ENCODE data around the gene KIFC1. TPM values are rescaled to one million over a fixed set of nuclear protein-coding genes. Genes with fewer than 3 reads are reported as not detected.

The KIFC1 gene
- total RNA-seq, 2 donors from 2014 or later = 56.6 to 94.3 TPM

GRCh38 chr6:33372526-33373123, 19.0 kb upstream of the KIFC1 start:
- H3K27me3 Mint-ChIP-seq (ENCODE audit: insufficient read depth) = no peaks in the 10 kb centered on the region
- 64 to 75% methylated on average over 5 of the region's 5 CpGs for WGBS, 2 experiments (ENCODE audit: insufficient coverage in 1 of 2, insufficient read length in 1 of 2)
- Histone ChIP-seq H3K27me3 (ENCODE audit: control insufficient read depth, insufficient read depth, low read length, poor library complexity, severe bottlenecking) (no peaks in the 10 kb centered on the region), H3K9ac (ENCODE audit: extremely low read depth, low read length, poor library complexity, severe bottlenecking) (no peak overlapping the region), H3K4me3 (ENCODE audit: low read length) (no peak overlapping the region), H3K9me3 (ENCODE audit: control insufficient read depth, low read length) (no peaks in the 10 kb centered on the region), H3K27ac (ENCODE audit: low read depth, low read length) (no peak overlapping the region), H3K4me1 (ENCODE audit: control insufficient read depth, insufficient read depth, low read length) (peaks cover 11% of the 10 kb centered on the region), H3K36me3 (ENCODE audit: control insufficient read depth, insufficient read depth, low read length) (no peaks in the 10 kb centered on the region)
- no peak overlapping the region for H3K4me3 Mint-ChIP-seq
- H3K36me3 Mint-ChIP-seq (ENCODE audit: low read depth) = no peaks in the 10 kb centered on the region
- no peak for TF ChIP-seq CTCF (conservative IDR thresholded peaks at IDR 0.05)
- DNase-seq = peak; percentile 58
- no peaks in the 10 kb centered on the region for H3K9me3 Mint-ChIP-seq
- H3K4me1 Mint-ChIP-seq = peaks cover 27% of the 10 kb centered on the region
- H3K27ac Mint-ChIP-seq = peak overlapping the region; percentile 92

- Histone ChIP-seq H3K27me3 (ENCODE audit: control insufficient read depth, insufficient read depth, low read length, poor library complexity, severe bottlenecking) (no peaks in the 10 kb centered on the region), H3K36me3 (ENCODE audit: control insufficient read depth, insufficient read depth, low read length) (no peaks in the 10 kb centered on the region), H3K4me1 (ENCODE audit: control insufficient read depth, insufficient read depth, low read length) (peaks cover 11% of the 10 kb centered on the region), H3K9ac (ENCODE audit: extremely low read depth, low read length, poor library complexity, severe bottlenecking) (no peak overlapping the region), H3K27ac (ENCODE audit: low read depth, low read length) (no peak overlapping the region), H3K9me3 (ENCODE audit: control insufficient read depth, low read length) (no peaks in the 10 kb centered on the region), H3K4me3 (ENCODE audit: low read length) (no peak overlapping the region)
- Mint-ChIP-seq H3K27me3 (ENCODE audit: insufficient read depth) (no peaks in the 10 kb centered on the region), H3K4me3 (no peak overlapping the region), H3K36me3 (ENCODE audit: low read depth) (no peaks in the 10 kb centered on the region), H3K4me1 (peaks cover 27% of the 10 kb centered on the region), H3K27ac (no peak overlapping the region), H3K9me3 (no peaks in the 10 kb centered on the region)
- no peak for TF ChIP-seq CTCF (conservative IDR thresholded peaks at IDR 0.05)
- no peak for DNase-seq
- 93 to 94% methylated on average over 5 to 8 of the region's 8 CpGs for WGBS, 2 experiments (ENCODE audit: insufficient coverage in 1 of 2, insufficient read length in 1 of 2)
Measured at GRCh38 chr6:33373960-33374910, 17.4 kb upstream of the KIFC1 start.

DNA sequence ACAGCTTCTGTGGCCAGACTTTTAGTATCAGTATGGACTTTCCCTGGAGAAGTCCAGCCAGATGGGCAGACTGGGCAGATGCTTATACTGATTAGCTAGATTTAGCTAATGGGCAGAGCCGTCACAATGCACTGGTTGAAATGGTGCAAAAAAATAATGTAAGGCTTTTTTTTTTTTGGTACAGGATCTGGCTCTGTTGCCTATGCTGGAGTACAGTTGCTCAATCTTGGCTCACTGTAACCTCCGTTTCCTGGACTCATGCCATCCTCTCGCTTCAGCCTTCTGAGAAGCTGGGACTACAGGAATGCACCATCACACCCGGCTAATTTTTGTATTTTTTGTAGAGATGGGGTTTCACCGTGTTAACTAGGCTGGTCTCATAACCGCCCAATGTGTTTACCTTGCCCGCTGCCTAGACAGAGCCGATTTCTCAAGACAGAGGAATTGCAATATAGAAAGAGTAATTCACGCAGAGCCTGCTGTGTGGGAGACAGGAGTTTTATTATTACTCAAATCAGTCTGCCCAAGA, 16.4 kb upstream of the KIFC1 start:
- 89 to 93% methylated on average over 8 to 9 of the region's 9 CpGs for WGBS, 2 experiments (ENCODE audit: insufficient coverage in 1 of 2, insufficient read length in 1 of 2)
- Histone ChIP-seq H3K36me3 (ENCODE audit: control insufficient read depth, insufficient read depth, low read length) (no peaks in the 10 kb centered on the region), H3K4me1 (ENCODE audit: control insufficient read depth, insufficient read depth, low read length) (peaks cover 11% of the 10 kb centered on the region), H3K9me3 (ENCODE audit: control insufficient read depth, low read length) (no peaks in the 10 kb centered on the region), H3K4me3 (ENCODE audit: low read length) (no peak overlapping the region), H3K9ac (ENCODE audit: extremely low read depth, low read length, poor library complexity, severe bottlenecking) (no peak overlapping the region), H3K27ac (ENCODE audit: low read depth, low read length) (no peak overlapping the region), H3K27me3 (ENCODE audit: control insufficient read depth, insufficient read depth, low read length, poor library complexity, severe bottlenecking) (no peaks in the 10 kb centered on the region)
- H3K36me3 Mint-ChIP-seq (ENCODE audit: low read depth) = no peaks in the 10 kb centered on the region
- H3K4me3 Mint-ChIP-seq = no peak overlapping the region
- no peak for DNase-seq
- TF ChIP-seq CTCF (conservative IDR thresholded peaks at IDR 0.05) = no peak
- H3K9me3 Mint-ChIP-seq = no peaks in the 10 kb centered on the region
- peak overlapping the region; percentile 35 for H3K27ac Mint-ChIP-seq
- no peaks in the 10 kb centered on the region for H3K27me3 Mint-ChIP-seq (ENCODE audit: insufficient read depth)
- peaks cover 27% of the 10 kb centered on the region for H3K4me1 Mint-ChIP-seq

All from endodermal cell (in vitro differentiated cells).